ENCODE data around the gene XG.
"Not testable (repeated sequence)": the region's sequence is repeated elsewhere in the genome, so short reads cannot be mapped to it uniquely, and the experiment has no call there.

The XG gene

GRCh38 chrX:2781698-2782097 lies 29.9 kb downstream of the XG start:
- DNase-seq = no peak

GRCh38 chrX:2782171-2782570 lies 30.3 kb downstream of the XG start:
- no peak for DNase-seq

- DNase-seq = no peak
Observed at GRCh38 chrX:2782778-2783177, 30.9 kb downstream of the XG start.

GRCh38 chrX:2784026-2784425 lies 32.2 kb downstream of the XG start:
- no peak for DNase-seq

- no peak for DNase-seq
Observed at GRCh38 chrX:2785538-2785937, 33.7 kb downstream of the XG start.

- DNase-seq = no peak
Observed at GRCh38 chrX:2788980-2789379, 37.1 kb downstream of the XG start.

- no peak for DNase-seq
Observed at GRCh38 chrX:2789569-2789968, 37.7 kb downstream of the XG start.

- DNase-seq = no peak
Observed at GRCh38 chrX:2793752-2794151, 41.9 kb downstream of the XG start.

- no peak for DNase-seq
Observed at GRCh38 chrX:2794336-2794735, 42.5 kb downstream of the XG start.

- not testable (repeated sequence) for DNase-seq
Observed at GRCh38 chrX:2796808-2797207, 45.0 kb downstream of the XG start.

GRCh38 chrX:2799369-2799768 lies 47.5 kb downstream of the XG start:
- no peak for DNase-seq

- DNase-seq = not testable (repeated sequence)
Observed at GRCh38 chrX:2799980-2800379, 48.1 kb downstream of the XG start.

GRCh38 chrX:2801223-2801622 lies 49.4 kb downstream of the XG start:
- no peak for DNase-seq

- DNase-seq = not testable (repeated sequence)
Observed at GRCh38 chrX:2802376-2803090, 50.7 kb downstream of the XG start.

GRCh38 chrX:2803486-2803885 lies 51.6 kb downstream of the XG start:
- DNase-seq = not testable (repeated sequence)

- DNase-seq = not testable (repeated sequence)
Observed at GRCh38 chrX:2804106-2804843, 52.4 kb downstream of the XG start.

- DNase-seq = not testable (repeated sequence)
Observed at GRCh38 chrX:2804858-2805257, 53.0 kb downstream of the XG start.

GRCh38 chrX:2811271-2811670 lies 59.4 kb downstream of the XG start:
- no peak for DNase-seq

- DNase-seq = peak; percentile 0
Observed at GRCh38 chrX:2812161-2812907, 60.5 kb downstream of the XG start.

- no peak for DNase-seq
Observed at GRCh38 chrX:2817036-2817435, 65.2 kb downstream of the XG start.

- no peak for DNase-seq
Observed at GRCh38 chrX:2819345-2820135, 67.7 kb downstream of the XG start.

- DNase-seq = no peak
Observed at GRCh38 chrX:2820136-2820771, 68.4 kb downstream of the XG start.
